ENCODE data around the gene WRAP73. TPM values are rescaled to one million over a fixed set of nuclear protein-coding genes. Genes with fewer than 3 reads are reported as not detected.

Gene WRAP73
- total RNA-seq, 1 experiment from 2014 or later, result 25.5 TPM

DNA sequence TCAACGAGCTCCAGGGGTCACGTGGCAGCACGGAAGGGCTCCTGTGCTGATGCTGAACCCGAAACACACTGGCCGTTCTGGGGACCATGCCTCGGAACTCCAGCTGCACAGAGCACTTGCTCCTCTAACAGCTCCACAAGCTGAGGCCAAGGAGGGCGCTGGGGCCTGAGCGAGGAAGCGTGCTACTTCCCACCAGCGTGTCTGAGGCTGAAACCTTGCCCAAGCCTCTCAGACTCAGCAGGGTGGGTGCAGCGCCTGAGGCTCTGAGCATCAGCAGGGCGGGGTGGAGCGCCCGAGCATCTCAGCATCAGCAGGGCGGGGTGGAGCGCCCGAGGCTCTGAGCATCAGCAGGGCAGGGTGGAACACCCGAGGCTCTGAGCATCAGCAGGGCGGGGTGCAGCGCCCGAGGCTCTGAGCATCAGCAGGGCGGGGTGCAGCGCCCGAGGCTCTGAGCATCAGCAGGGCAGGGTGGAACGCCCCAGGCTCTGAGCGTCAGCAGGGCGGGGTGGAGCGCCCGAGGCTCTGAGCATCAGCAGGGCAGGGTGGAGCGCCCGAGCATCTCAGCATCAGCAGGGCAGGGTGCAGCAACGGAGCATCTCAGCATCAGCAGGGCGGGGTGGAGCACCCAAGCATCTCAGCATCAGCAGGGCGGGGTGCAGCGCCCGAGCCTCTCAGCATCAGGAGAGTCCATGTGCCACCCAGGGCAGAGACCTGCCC, 9.6 kb downstream of the WRAP73 start:
- DNase-seq (ENCODE audit: low read depth, low spot score), result no peak
- in situ Hi-C loops (cut with HindIII; ENCODE audit: low pct_unique_long_range_greater_than_20kb, low sequenced_read_pairs), result no loop called here

DNA sequence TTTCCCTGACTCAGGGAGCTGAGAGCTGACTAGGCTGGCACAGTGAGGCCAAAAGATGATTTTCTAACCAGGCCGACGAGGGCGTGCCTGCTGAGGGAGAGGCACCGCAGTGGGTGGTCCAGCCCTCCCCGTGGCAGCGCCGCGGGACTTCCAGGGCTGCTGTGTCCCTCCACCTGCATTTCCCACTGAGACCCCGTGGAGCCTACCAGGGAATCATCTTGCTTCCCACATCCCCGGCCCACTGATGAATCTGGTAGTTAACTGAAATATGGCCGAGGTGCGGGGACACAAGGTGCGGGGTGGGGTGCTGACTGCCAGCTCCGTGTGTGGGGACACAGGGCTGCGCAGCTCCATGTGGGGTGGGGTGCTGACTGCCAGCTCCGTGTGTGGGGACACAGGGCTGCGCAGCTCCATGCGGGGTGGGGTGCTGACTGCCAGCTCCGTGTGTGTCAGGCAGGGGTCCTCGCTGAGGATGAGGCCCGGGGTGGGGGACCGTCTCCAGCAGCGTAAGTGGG, 10.4 kb downstream of the WRAP73 start:
- in situ Hi-C loops (cut with HindIII; ENCODE audit: low pct_unique_long_range_greater_than_20kb, low sequenced_read_pairs), result no loop called here
- DNase-seq (ENCODE audit: low read depth, low spot score), result no peak

DNA sequence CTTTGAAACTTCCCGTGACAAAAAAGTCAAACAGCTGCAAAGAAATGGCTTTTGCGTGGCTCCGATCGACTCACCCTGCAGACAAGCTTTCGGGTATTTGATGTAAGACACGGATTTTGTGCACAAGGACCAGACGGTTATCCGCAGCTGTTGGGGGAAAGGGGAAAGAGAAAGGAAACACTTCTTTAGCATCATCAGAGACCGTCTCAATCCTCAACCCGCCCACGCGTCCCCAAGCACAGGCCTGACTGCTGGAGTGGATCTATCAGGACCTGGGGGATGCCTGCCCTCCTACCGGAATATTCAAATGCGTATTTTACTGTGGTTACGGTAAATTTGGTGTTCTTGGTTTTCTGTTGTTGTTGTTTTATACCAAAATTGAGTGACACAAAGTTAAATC, 11.2 kb downstream of the WRAP73 start:
- DNase-seq (ENCODE audit: low read depth, low spot score), result no peak
- in situ Hi-C loops (cut with HindIII; ENCODE audit: low pct_unique_long_range_greater_than_20kb, low sequenced_read_pairs), result no loop called here

DNA sequence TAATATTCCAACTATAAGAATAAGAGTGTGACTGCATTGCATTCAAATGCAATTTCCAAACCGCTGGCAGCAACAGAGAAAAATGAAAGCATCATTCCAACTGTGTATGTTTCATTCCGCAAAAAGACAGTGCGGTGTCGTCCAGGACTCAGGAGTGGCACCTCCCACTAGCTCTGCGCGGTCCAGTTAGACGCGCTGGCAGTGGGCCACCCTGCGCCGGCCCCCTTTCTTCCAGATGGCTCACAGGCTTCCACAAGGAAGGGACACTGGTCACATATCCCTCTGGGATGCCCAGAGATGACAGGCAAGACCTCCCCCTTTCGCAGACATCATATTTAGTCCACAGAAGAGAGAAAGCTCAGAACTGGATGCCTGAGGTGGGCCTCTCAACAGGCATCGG, 11.9 kb downstream of the WRAP73 start:
- in situ Hi-C loops (cut with HindIII; ENCODE audit: low pct_unique_long_range_greater_than_20kb, low sequenced_read_pairs), result no loop called here
- DNase-seq (ENCODE audit: low read depth, low spot score), result no peak

DNA sequence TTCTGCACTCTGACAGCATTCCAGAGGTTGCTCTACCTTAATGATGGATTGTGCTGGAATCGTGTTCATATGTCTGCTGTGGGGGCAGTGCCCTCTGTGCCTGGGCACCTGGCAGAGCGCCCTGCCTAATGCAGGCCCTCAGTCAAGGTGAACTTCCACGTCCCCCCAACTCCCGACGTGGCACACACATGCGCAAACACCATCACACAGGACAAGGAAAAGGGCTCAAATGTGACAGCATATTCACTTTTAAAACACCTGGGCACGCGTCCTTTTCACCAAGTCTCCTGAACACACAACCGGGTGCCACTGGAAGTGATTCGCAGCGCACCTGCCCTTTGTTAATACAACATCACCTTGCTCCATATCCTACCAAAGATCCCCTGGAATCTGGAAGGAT, 13.4 kb downstream of the WRAP73 start:
- no peak for DNase-seq (ENCODE audit: low read depth, low spot score)
- in situ Hi-C loops (cut with HindIII; ENCODE audit: low pct_unique_long_range_greater_than_20kb, low sequenced_read_pairs), result no loop called here

DNA sequence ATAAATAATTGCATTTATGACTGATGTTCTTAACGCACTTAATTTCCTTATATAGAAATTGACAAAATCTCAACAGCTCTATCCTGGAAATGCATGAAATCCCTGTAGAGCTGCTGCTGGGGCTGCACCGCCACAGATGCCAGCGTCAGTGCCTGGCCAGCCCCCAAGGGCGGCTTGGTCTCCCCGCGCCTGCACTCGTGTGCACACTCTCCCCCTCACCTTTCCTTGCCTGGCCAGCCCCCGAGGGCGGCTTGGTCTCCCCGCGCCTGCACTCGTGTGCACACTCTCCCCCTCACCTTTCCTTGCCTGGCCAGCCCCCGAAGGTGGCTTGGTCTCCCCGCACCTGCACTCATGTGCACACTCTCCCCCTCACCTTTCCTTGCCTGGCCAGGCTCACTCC, 13.8 kb downstream of the WRAP73 start:
- DNase-seq (ENCODE audit: low read depth, low spot score), result no peak
- in situ Hi-C loops (cut with HindIII; ENCODE audit: low pct_unique_long_range_greater_than_20kb, low sequenced_read_pairs), result no loop called here

DNA sequence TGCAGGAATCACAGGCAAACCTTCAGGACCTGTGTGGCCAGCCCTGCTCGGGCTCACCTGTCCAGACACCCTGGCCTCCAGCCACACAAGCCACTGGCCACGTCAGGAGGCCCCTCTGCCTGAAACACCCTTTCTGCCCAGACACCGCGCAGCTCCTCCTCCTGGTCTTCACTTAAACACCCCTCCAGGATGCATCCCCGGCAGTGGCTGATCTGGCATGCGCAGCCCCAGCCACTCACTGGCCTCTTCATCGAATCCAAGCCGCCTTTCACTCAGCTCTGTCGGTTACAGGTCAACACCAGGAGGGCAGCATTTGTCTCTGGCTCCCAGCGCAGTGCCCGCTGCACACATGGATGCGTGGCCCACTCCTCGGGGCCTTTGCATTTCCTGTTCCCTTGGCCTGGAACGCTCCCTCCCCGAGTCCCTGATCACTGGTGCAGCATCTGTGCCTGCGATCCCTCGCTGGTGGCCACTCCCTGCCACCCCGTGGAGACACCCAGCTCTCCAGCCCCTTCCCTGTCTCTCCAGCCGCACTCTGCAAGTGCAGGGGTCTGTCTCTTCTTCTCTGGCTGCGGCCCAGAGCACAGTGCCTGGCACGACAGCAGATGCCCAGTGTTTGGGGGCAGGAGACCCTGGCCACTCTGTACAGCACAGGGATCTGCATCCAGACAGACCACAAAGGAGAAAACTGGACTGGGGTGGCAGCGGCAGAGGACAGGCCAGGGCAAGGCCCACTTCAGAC, 15.7 kb downstream of the WRAP73 start:
- in situ Hi-C loops (cut with HindIII; ENCODE audit: low pct_unique_long_range_greater_than_20kb, low sequenced_read_pairs), result no loop called here
- no peak for DNase-seq (ENCODE audit: low read depth, low spot score)

DNA sequence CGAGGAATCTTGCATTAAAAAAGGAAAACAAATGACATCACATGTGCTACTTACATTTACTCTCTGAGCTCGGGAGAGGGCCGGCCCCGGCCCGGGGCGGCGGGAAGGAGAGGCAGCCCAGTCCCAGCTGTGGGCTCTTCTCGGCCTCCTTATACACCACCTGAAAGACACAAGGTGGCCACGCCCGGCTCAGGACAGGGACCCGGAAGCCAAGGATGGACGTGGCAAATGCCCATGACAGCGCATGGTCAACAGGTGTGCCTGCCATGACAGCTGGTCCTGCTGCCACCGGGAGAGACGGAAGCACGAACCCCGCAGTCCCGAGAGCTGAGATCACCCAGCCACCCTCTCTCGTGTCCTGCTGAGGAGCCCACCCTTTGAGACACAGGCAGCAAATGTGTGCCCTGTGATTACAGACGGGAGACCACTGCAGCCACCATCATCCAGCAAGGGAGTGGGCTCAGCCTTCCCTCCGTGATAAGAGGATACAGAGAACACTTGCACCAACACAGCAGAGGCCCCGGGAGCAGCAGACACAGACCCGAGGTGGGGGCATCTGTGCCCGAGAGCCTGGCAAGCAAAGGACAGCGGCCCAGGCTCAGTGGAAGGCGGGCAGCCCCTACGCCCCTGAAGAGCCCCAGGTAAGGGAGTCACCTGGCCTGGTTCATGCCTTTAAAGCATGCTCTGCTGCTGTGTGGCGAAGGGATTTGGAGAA, 16.4 kb downstream of the WRAP73 start:
- no peak for DNase-seq (ENCODE audit: low read depth, low spot score)
- in situ Hi-C loops (cut with HindIII; ENCODE audit: low pct_unique_long_range_greater_than_20kb, low sequenced_read_pairs), result no loop called here

DNA sequence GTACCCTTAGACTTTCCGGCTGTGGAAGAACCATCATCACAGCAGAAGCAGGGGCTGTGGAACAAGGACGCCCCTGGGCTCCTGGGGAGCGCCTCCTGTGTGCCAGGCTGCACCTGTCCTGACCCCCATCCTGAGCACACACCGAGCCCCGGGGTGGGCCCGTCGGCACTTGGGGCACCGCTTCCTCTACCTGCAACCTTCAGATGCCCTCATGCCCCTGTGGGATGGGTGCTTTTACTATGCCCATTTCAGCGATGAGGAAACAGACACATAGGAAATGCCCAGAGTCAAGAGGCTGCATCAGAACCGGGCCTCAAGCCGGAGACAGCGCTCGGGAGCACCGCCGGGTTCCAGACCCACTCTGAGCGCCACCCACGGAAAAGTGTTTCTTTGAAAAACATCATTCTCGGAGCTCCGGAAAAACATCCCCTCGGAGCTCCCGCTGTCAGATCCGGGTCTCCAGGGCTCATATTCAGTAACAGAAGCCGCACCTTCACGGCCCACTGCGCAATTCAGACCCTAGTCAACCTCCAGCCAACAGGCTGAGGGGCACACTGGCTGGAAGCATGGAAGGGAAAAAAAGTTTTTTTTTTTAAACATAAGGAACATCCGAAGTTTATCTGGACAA, 17.1 kb downstream of the WRAP73 start:
- in situ Hi-C loops (cut with HindIII; ENCODE audit: low pct_unique_long_range_greater_than_20kb, low sequenced_read_pairs), result no loop called here
- no peak for DNase-seq (ENCODE audit: low read depth, low spot score)

DNA sequence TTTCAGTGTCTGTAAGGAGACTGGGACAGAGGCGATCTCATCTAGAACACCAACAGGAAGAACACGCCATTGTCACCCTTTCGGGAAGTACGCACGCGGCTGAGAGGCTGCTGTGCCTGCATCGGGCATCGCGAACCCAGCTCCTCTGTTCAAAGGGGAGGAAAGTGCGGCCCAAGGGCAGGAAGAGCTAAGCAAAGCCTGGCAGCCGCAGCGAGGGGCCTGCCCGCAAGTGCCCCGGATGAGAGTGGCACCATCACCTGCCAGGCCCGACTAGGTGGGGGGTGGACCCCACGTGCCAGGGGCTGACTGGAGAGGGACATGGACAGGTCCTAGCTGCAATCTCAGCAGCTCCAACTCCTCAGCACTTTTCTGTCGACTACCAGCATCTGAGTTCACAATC, 17.6 kb downstream of the WRAP73 start:
- no peak for DNase-seq (ENCODE audit: low read depth, low spot score)
- in situ Hi-C loops (cut with HindIII; ENCODE audit: low pct_unique_long_range_greater_than_20kb, low sequenced_read_pairs), result no loop called here

DNA sequence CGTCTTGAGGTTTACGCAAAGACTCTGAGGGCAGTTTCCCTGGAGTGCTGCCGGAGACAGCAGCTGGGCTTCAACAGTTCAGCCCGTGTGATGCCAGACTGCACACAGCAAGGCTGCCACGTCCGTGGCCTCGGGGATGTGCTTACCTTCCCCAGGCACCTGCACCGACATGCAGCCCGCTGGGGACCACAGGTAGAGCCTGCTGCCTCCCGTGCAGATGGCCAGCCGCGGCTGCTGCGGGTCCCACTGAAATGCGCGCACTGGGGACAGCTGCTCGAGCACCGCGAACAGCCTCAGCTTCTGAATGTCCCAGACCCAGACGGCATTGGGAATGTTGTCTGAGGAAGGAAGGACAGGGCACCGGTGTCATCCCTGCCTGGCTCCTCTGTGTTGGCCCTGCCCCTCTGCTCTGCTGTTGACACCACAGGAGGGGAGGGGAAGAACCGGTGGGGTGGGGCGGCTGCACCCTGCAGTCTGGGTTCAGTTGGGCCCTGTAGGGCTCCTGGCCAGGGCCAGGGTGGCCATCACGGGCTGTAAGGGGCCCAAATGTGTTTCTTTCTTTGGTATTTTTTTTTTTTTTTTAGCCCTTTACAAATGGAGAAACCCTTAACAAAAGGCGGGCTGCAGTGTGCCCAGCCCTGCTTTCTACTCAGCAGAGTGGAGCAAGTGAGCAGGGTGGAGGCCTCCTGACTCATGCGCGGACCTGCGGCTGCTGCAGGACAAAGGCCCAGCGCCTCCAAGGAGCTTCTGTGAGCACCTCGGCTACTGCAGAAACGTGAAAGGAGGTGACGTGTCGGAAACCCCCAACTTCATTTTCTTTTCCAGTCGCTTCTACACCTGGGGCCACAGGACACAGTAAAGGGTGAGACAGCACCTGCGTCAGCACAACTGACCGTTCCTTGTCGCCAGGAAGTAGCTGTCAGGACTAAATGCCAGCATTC, 18.3 kb downstream of the WRAP73 start:
- no peak for DNase-seq (ENCODE audit: low read depth, low spot score)
- in situ Hi-C loops (cut with HindIII; ENCODE audit: low pct_unique_long_range_greater_than_20kb, low sequenced_read_pairs), result no loop called here

DNA sequence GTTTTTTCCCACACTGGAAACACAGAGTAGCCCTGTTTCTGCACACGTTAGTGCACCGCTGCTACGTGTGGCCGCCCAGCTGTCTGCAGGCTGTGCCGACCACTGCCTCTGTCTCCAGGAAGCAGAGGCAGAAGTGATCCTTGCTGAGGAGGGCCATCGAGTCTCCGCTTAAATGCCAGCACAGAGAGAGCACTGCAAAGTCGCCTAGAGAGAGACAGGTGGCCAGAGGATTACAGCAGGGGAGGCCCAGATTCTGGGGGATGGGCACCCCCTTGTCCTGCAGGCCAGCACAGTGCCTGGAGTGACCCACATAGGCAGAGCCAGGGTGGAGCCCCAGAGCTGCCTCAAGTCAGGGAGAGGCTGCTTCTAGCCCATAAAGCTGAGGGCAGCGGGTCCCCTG, 19.0 kb downstream of the WRAP73 start:
- DNase-seq (ENCODE audit: low read depth, low spot score), result no peak
- in situ Hi-C loops (cut with HindIII; ENCODE audit: low pct_unique_long_range_greater_than_20kb, low sequenced_read_pairs), result no loop called here

DNA sequence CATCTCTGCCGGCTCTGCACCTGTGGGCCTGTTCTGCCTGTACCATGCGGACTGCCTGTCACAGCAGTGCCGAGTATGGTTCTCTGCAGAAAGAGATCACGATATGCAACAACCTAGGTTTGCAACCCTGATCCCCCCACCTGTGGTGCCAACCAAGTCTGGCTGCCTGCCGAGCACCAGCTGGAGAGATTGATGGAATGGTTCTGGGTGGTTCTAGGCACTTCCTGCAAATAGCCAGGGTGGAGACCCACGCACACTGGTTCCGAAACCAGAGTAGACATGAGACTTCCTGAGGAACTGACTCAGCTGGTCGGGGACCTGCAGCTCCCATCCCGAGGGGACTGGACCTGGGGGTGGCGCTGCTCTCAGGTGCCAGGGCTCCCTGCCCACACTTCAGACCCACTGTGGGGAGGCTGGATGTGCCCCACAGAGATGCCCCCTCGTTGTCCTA, 19.7 kb downstream of the WRAP73 start:
- no peak for DNase-seq (ENCODE audit: low read depth, low spot score)
- in situ Hi-C loops (cut with HindIII; ENCODE audit: low pct_unique_long_range_greater_than_20kb, low sequenced_read_pairs), result no loop called here

DNA sequence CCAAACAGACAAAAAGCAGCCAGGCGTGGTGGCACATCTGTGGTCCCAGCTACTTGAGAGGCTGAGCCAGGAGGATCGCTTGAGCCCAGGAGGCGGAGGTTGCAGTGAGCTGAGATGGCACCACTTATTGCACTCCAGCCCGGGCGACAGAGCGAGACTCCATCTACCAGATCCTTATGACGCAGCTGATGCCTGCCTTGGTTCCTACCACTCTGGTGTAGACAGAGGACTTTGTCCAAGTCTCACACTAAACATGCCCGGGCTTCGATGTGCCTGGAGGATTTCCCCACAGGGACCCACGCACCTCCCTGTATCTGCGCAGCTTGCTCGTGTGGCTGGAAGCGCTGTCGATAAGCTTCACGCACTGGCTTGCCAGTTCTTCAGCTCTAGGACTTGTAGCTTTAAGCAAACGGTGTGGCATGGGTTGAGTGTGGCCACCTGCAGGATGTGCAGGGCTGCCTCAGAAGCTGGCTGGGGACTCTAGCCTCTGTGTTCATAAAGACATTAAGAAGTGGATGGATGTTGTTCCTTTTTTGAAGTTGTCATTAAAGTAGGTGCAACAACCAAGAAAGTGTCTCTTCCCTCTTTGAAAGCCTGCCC, 20.2 kb downstream of the WRAP73 start:
- in situ Hi-C loops (cut with HindIII; ENCODE audit: low pct_unique_long_range_greater_than_20kb, low sequenced_read_pairs), result no loop called here
- no peak for DNase-seq (ENCODE audit: low read depth, low spot score)

DNA sequence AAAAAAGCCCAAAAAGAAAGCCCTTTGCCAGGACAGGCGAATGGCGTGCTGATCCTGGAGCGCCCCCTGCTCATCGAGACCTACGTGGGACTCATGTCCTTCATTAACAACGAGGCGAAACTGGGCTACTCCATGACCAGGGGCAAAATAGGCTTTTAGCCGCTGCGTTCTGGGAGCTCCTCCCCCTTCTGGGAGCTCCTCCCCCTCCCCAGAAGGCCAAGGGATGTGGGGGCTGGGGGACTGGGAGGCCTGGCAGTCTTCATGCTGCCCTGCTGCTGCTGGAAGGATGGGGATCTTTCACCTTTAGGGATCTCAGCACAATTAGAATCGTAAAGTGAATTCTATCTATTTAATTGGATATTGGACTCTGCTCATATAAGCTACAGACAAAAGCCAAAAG, 21.5 kb downstream of the WRAP73 start:
- DNase-seq (ENCODE audit: low read depth, low spot score), result peak; percentile 21
- in situ Hi-C loops (cut with HindIII; ENCODE audit: low pct_unique_long_range_greater_than_20kb, low sequenced_read_pairs), result no loop called here

DNA sequence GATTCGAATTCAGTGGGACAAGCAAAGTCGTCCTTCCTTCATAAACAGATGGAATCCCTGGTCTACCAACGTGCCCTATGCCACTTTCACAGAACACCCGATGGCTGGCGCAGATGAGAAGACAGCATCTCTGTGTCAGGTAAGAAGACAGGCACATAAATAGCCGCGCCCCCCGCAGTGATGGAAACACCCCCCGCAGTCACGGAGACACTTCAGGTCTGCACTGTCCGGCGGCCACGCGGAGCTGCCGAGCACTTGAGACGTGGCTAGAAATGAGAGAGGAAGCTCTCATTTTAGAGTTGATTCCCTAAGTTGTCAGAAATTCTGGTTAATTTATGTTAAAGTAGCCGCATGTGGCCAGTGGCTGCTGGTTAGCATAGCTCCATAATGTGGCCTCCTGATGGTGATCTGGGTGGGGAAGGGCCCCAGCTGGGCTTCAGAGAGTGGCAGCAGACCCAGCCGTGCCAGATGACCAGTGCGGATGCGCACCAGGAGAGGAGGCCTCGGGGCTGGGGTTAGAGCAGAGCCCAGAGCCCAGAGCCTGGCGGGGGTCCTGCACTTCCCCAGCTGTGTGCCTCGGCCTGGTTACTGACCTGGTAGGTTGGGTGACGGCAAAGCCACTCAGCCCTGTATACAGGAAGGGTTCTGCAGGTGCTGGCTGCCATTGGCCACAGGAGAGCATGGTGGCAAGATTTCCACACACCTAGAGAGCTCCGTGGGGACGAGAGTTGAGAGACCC, 22.2 kb downstream of the WRAP73 start:
- DNase-seq (ENCODE audit: low read depth, low spot score), result no peak
- in situ Hi-C loops (cut with HindIII; ENCODE audit: low pct_unique_long_range_greater_than_20kb, low sequenced_read_pairs), result no loop called here
